ENCODE data around the gene RLF.
A peak's percentile ranks its signal among the peaks of the same experiment; 100 is the strongest.

The RLF gene

DNA sequence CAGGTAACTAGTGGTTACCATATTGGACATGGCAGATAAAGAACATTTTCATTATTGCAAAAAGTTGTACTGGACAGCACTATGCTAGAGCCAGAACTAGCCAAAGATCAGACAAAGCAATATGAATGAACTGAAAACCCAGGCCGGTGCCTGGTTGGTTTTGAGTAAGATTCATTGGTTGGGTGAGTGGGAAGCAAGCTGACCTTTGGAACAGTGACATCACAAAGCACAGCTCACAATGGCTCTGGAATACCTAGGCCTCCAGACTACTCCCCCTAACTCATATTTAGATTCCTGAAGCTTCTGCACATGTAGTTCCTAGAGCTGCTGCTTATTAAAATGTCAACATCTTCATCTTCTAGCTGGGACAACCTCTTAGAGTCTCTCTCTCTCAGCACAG, 86.5 kb downstream of the RLF start, which contains the start of gene TMCO2:
TSS of gene TMCO2 (plus strand) at position 283 of the 400 bp plus-strand sequence. CDS start at position 340, 57 bp downstream.
- no peak for FAIRE-seq
- TF ChIP-seq TAF1 (IDR thresholded peaks at IDR 0.05; ENCODE audit: borderline replicate concordance, low read depth, low read length) (no peak), POLR2A (IDR thresholded peaks at IDR 0.05; ENCODE audit: low read depth, low read length) (no peak), POLR2AphosphoS5 (IDR thresholded peaks at IDR 0.05; ENCODE audit: low read depth, low read length) (no peak)
- DNase-seq (ENCODE audit: insufficient read length): no peak

- TF ChIP-seq TAF1 (IDR thresholded peaks at IDR 0.05; ENCODE audit: borderline replicate concordance, low read depth, low read length) (no peak), POLR2A (IDR thresholded peaks at IDR 0.05; ENCODE audit: low read depth, low read length) (no peak), POLR2AphosphoS5 (IDR thresholded peaks at IDR 0.05; ENCODE audit: low read depth, low read length) (no peak)
- no peak for DNase-seq (ENCODE audit: insufficient read length)
- no peak for FAIRE-seq
Measured at GRCh38 chr1:40248412-40248811, 87.2 kb downstream of the RLF start.

DNA sequence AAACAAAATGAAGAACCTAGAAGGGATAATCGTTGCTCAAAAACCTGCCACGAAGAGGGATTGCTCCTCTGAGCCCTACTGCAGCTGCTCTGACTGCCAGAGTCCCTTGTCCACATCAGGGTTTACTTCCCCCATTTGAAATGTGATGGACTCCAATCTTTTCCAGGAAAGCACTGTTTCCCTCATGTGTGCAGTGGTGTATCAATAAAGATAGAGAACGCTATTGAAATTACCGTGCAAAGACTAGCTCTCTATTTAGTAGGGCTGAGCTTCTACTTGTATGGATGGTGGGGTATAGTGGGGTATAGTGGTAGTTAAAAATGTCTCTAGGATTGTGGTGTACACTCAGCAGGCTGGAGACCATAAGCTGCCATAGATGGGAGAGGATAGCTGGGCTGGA, 90.3 kb downstream of the RLF start:
- TF ChIP-seq POLR2A (IDR thresholded peaks at IDR 0.05; ENCODE audit: low read depth, low read length): no peak
- no peak for TF ChIP-seq TAF1 (IDR thresholded peaks at IDR 0.05; ENCODE audit: borderline replicate concordance, low read depth, low read length)
- TF ChIP-seq POLR2AphosphoS5 (IDR thresholded peaks at IDR 0.05; ENCODE audit: low read depth, low read length): no peak
- FAIRE-seq: no peak
- DNase-seq (ENCODE audit: insufficient read length): no peak

DNA sequence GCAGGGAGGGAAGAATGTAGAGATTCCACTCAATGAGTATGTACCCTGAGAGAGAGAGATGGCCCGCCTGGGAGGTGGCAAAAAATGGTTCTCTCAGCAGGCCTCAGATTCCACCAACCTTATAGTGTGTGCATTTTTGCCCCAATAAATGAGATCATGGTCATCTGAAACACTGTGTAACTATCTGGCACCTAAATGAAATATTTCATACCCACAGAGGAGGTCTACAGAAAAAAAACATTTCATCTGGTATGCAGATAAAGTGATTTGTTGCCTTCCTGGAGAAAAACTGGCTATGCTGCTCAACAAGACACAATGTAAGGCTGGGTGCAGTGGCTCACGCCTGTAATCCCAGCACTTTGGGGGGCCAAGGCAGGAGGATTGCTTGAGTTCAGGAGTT, 91.4 kb downstream of the RLF start:
- no peak for DNase-seq (ENCODE audit: insufficient read length)
- TF ChIP-seq POLR2A (IDR thresholded peaks at IDR 0.05; ENCODE audit: low read depth, low read length) (no peak), TAF1 (IDR thresholded peaks at IDR 0.05; ENCODE audit: borderline replicate concordance, low read depth, low read length) (no peak), POLR2AphosphoS5 (IDR thresholded peaks at IDR 0.05; ENCODE audit: low read depth, low read length) (no peak)
- no peak for FAIRE-seq

DNA sequence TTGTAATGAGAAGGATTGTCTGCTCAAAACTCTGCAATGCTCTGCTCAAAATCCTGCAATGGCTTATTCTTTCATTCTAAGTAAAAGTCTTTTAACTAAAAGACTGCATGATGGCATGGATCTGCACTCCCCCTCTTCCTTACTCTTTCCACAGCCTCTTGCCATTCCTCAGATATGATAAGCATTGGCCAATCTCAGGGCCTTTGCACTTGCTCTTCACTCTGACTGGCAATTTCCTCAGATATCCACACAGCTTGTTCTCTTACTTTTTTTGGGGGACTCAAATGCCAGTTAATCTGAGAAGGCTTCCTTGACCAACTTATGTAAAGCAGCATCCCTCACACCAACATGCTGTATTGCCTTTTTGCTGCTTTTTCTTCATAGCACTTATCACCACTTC, 94.0 kb downstream of the RLF start:
- FAIRE-seq (no peak), DNase-seq (ENCODE audit: insufficient read length) (no peak)
- TF ChIP-seq POLR2AphosphoS5 (IDR thresholded peaks at IDR 0.05; ENCODE audit: low read depth, low read length): no peak
- TF ChIP-seq POLR2A (IDR thresholded peaks at IDR 0.05; ENCODE audit: low read depth, low read length): no peak
- TF ChIP-seq TAF1 (IDR thresholded peaks at IDR 0.05; ENCODE audit: borderline replicate concordance, low read depth, low read length): no peak

DNA sequence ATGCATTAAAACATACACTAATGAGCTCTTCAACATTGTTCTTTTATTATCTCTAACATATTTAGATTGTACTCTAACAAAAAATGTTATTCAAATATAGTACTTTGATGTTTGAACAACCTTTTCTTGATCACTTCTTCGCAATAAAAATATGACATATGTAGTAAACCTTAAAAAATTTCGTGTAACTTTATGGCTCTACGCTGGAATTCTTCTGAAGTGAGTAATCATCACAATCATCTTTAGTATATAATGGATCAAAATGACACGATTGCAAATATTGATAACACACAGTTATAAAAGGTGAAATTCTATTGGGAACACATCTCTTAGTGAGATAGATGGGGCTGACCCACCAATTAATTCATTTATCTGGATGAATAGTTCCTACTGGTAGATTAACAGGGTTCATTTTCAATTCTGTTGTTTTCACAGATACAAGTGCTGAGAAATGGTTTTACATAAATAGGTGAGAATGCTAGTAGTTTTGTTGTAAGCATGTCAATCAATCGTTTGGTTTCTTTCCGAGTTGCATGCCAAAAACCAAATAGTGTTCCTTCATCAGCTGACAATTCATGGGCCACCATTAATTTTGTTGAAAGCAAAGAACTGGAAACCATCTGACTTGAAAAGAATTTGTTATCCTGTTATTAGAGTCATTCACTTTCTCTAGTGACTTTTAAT, 95.4 kb downstream of the RLF start:
- TF ChIP-seq POLR2AphosphoS5 (IDR thresholded peaks at IDR 0.05; ENCODE audit: low read depth, low read length): no peak
- no peak for TF ChIP-seq POLR2A (IDR thresholded peaks at IDR 0.05; ENCODE audit: low read depth, low read length)
- no peak for TF ChIP-seq TAF1 (IDR thresholded peaks at IDR 0.05; ENCODE audit: borderline replicate concordance, low read depth, low read length)
- FAIRE-seq (no peak), DNase-seq (ENCODE audit: insufficient read length) (no peak)

DNA sequence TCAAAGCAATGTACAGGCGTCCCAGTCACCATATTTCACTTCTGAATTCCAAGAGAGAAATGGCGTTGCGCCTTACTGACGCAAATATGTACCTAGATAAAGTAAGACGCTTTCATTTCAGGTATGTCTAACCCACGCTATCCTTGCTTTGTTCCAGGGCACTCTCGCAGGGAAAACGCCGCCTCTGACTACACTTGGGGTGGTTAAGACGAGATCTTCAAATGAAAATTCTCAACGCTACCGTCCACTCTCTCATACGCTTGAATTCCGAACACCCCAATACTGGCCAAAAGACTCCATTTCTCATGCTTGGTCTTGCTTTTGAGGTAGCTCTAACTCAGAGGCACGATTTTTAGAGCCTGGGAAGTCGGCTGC, 96.1 kb downstream of the RLF start:
- TF ChIP-seq TAF1 (IDR thresholded peaks at IDR 0.05; ENCODE audit: borderline replicate concordance, low read depth, low read length): no peak
- TF ChIP-seq POLR2A (IDR thresholded peaks at IDR 0.05; ENCODE audit: low read depth, low read length): no peak
- no peak for TF ChIP-seq POLR2AphosphoS5 (IDR thresholded peaks at IDR 0.05; ENCODE audit: low read depth, low read length)
- no peak for FAIRE-seq
- no peak for DNase-seq (ENCODE audit: insufficient read length)

DNA sequence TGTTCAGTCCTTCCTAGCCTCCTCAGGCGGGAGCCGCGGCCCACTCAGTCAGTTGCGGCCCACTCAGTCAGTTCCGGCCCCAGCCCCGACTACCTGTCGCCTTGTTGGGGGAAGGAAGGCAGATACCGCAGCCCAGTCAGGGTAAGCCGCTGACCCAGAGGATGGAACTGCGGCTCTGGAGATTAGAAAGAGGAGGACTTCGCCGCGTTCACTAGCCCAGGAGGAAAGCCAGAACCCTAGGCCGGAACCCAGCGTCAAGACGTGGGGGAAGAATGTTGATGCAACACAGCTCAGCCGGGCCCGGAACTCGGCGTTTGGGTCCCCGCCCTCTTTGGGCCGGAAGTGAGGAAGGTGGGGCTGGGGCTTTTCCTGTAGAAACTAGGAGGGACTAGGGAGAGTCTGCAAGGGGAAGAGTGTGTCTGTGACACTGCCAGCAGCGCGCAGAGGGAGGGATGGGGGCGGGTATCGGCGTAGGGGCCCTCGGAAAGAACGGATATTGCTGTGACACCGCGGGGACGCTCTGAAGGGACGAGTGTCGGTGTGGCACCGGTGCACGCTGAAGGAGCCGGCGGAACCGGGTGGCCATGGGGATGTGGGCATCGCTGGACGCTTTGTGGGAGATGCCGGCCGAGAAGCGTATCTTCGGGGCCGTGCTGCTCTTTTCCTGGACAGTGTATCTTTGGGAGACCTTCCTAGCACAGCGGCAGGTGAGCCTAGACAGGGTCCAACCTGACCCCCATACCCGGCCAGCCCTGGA, 96.7 kb downstream of the RLF start, which contains the start of gene ZMPSTE24:
TSS of gene ZMPSTE24 (plus strand) at position 549 of the 757 bp plus-strand sequence. CDS start at position 585, 36 bp downstream.
- TF ChIP-seq TAF1 (IDR thresholded peaks at IDR 0.05; ENCODE audit: borderline replicate concordance, low read depth, low read length) (peak; percentile 81), POLR2AphosphoS5 (IDR thresholded peaks at IDR 0.05; ENCODE audit: low read depth, low read length) (peak; percentile 90), POLR2A (IDR thresholded peaks at IDR 0.05; ENCODE audit: low read depth, low read length) (peak; percentile 87)
- peak; percentile 99 for FAIRE-seq
- peak; percentile 76 for DNase-seq (ENCODE audit: insufficient read length)

DNA sequence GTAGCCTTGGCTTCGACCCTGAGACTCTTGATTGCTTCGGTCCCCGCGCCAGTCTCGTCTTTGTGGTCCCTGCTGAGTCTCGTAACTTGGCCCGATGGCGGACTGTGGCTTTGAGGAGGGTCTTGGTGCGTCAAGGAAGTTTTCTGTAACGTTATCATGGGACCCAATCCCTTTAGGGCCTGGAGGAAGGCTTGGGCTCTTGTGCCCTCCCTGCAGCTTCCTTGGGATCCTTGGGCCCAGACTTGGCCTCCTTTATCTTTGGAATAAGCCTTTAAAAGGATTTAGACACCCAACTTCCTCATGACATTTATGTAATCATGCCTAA, 97.2 kb downstream of the RLF start:
- TF ChIP-seq POLR2A (IDR thresholded peaks at IDR 0.05; ENCODE audit: low read depth, low read length): no peak
- no peak for TF ChIP-seq TAF1 (IDR thresholded peaks at IDR 0.05; ENCODE audit: borderline replicate concordance, low read depth, low read length)
- TF ChIP-seq POLR2AphosphoS5 (IDR thresholded peaks at IDR 0.05; ENCODE audit: low read depth, low read length): no peak
- DNase-seq (ENCODE audit: insufficient read length) (no peak), FAIRE-seq (no peak)

DNA sequence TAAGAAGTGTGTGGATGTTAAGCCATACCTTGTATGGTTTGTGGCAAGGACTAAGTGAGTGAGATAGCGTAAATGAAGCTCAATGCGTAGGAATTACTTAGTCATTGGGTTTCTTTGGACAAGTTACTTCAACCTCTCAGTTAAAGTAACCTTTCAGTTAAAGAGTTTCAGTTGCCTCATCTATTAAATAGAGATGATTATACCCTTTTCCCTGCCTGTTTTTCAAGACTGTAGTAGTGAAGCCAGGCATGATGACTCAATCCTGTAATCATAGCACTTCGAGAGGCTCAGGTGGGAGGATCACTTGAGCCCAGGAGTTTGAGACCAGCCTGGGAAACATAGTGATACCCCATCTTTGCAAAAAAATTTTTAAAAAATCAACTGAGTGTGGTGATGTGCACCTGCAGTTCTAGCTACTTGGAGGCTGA, 103.2 kb downstream of the RLF start:
- TF ChIP-seq POLR2AphosphoS5 (IDR thresholded peaks at IDR 0.05; ENCODE audit: low read depth, low read length) (no peak), POLR2A (IDR thresholded peaks at IDR 0.05; ENCODE audit: low read depth, low read length) (no peak)
- DNase-seq (ENCODE audit: insufficient read length) (no peak), FAIRE-seq (no peak)

DNA sequence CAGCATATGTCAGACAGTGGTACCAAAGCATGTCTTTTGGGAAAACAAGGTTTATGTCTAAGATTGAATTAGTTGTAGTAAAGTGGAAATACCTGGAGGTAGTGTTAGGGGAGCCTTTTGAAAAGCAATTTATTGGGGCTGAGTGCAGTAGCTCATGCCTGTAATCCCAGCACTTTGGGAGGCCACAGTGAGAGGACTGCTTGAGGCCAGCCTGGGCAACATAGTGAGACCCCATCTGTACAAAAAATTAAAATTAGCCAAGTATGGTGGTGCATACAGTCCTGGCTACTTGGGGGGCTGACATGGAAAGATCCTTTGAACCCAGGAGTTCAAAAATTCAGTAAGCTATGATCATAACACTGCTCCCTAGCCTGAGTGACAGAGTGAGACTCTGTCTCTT, 104.1 kb downstream of the RLF start:
- no peak for DNase-seq (ENCODE audit: insufficient read length)
- no peak for FAIRE-seq
- TF ChIP-seq TAF1 (IDR thresholded peaks at IDR 0.05; ENCODE audit: borderline replicate concordance, low read depth, low read length) (no peak), POLR2AphosphoS5 (IDR thresholded peaks at IDR 0.05; ENCODE audit: low read depth, low read length) (no peak), POLR2A (IDR thresholded peaks at IDR 0.05; ENCODE audit: low read depth, low read length) (no peak)

GRCh38 chr1:40265919-40266318, 104.7 kb downstream of the RLF start:
- TF ChIP-seq POLR2AphosphoS5 (IDR thresholded peaks at IDR 0.05; ENCODE audit: low read depth, low read length): no peak
- no peak for TF ChIP-seq POLR2A (IDR thresholded peaks at IDR 0.05; ENCODE audit: low read depth, low read length)
- TF ChIP-seq TAF1 (IDR thresholded peaks at IDR 0.05; ENCODE audit: borderline replicate concordance, low read depth, low read length): no peak
- DNase-seq (ENCODE audit: insufficient read length) (no peak), FAIRE-seq (no peak)

Data from GM12892 (cell line).